ENCODE results near the gene TBC1D19. TPM values are rescaled to one million over a fixed set of nuclear protein-coding genes. Genes with fewer than 3 reads are reported as not detected.

Gene TBC1D19
- total RNA-seq, 1 experiment from 2014 or later, result 12.8 TPM

GRCh38 chr4:26613237-26613636, 29.4 kb downstream of the TBC1D19 start:
- CTCF ChIA-PET, result no interaction called here
- POLR2A ChIA-PET (ENCODE audit: unreplicated experiment), result no interaction called here
- H3K27me3 ChIP-seq (ENCODE audit: insufficient read depth, low read depth), result no peaks in the 10 kb centered on the region
- no peaks in the 10 kb centered on the region; the same call in 1 of the 2 replicates for H3K9me2 ChIP-seq (ENCODE audit: insufficient read depth)
- no peak overlapping the region for H2AFZ ChIP-seq
- H3K4me1 ChIP-seq (replicated peaks; ENCODE audit: insufficient read depth), result no peaks in the 10 kb centered on the region
- H3K4me3 ChIP-seq, result no peak overlapping the region
- H3K27ac ChIP-seq, result no peak overlapping the region
- H3K4me2 ChIP-seq, result no peak overlapping the region
- no peaks in the 10 kb centered on the region for H3K36me3 ChIP-seq (ENCODE audit: low read depth)
- intact Hi-C loops (cut with micrococcal nuclease; ENCODE audit: unreplicated experiment), result no loop called here
- H3K9me3 ChIP-seq (ENCODE audit: insufficient read depth, low read depth), result no peaks in the 10 kb centered on the region
- no peaks in the 10 kb centered on the region for H4K20me1 ChIP-seq (ENCODE audit: insufficient read depth)
- TF ChIP-seq EZH2 (IDR thresholded peaks at IDR 0.05; ENCODE audit: low read depth), result no peak
- TF ChIP-seq, protein P1, sequence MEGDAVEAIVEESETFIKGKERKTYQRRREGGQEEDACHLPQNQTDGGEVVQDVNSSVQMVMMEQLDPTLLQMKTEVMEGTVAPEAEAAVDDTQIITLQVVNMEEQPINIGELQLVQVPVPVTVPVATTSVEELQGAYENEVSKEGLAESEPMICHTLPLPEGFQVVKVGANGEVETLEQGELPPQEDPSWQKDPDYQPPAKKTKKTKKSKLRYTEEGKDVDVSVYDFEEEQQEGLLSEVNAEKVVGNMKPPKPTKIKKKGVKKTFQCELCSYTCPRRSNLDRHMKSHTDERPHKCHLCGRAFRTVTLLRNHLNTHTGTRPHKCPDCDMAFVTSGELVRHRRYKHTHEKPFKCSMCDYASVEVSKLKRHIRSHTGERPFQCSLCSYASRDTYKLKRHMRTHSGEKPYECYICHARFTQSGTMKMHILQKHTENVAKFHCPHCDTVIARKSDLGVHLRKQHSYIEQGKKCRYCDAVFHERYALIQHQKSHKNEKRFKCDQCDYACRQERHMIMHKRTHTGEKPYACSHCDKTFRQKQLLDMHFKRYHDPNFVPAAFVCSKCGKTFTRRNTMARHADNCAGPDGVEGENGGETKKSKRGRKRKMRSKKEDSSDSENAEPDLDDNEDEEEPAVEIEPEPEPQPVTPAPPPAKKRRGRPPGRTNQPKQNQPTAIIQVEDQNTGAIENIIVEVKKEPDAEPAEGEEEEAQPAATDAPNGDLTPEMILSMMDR (conservative IDR thresholded peaks at IDR 0.05), result no peak
- BruUV-seq (replicated peaks), result no TSS peak
- no peaks in the 10 kb centered on the region for H3K79me2 ChIP-seq (ENCODE audit: low read depth)
- H3F3A ChIP-seq (ENCODE audit: insufficient read depth, low read depth), result no peaks in the 10 kb centered on the region
- DNase-seq, result no peak

- POLR2A ChIA-PET (ENCODE audit: unreplicated experiment), result no interaction called here
Observed at GRCh38 chr4:26613735-26614134, 29.9 kb downstream of the TBC1D19 start.

GRCh38 chr4:26619784-26620183, 35.9 kb downstream of the TBC1D19 start:
- Histone ChIP-seq H3K36me3 (ENCODE audit: low read depth) (no peaks in the 10 kb centered on the region), H3K4me2 (no peak overlapping the region), H3K9me2 (ENCODE audit: insufficient read depth) (no peaks in the 10 kb centered on the region), H3K79me2 (ENCODE audit: low read depth) (no peaks in the 10 kb centered on the region), H3F3A (ENCODE audit: insufficient read depth, low read depth) (no peaks in the 10 kb centered on the region), H3K4me3 (no peak overlapping the region), H3K4me1 (replicated peaks; ENCODE audit: insufficient read depth) (no peaks in the 10 kb centered on the region), H4K20me1 (ENCODE audit: insufficient read depth) (no peaks in the 10 kb centered on the region), H3K9me3 (ENCODE audit: insufficient read depth, low read depth) (no peaks in the 10 kb centered on the region), H3K27ac (no peak overlapping the region), H3K27me3 (ENCODE audit: insufficient read depth, low read depth) (no peaks in the 10 kb centered on the region), H2AFZ (no peak overlapping the region)
- ChIA-PET CTCF (no interaction called here), POLR2A (ENCODE audit: unreplicated experiment) (no interaction called here)
- DNase-seq, result no peak
- BruUV-seq (replicated peaks), result no TSS peak
- intact Hi-C loops (cut with micrococcal nuclease; ENCODE audit: unreplicated experiment), result no loop called here
- TF ChIP-seq, protein P1 (conservative IDR thresholded peaks at IDR 0.05), result no peak
- TF ChIP-seq EZH2 (IDR thresholded peaks at IDR 0.05; ENCODE audit: low read depth), result no peak

More at GRCh38 chr4:26613735-26614134, 29.9 kb downstream of the TBC1D19 start:
- no peaks in the 10 kb centered on the region; the same call in 1 of the 2 replicates for H3K9me2 ChIP-seq (ENCODE audit: insufficient read depth)
- H3K4me3 ChIP-seq, result no peak overlapping the region
- intact Hi-C loops (cut with micrococcal nuclease; ENCODE audit: unreplicated experiment), result no loop called here
- no peak for TF ChIP-seq EZH2 (IDR thresholded peaks at IDR 0.05; ENCODE audit: low read depth)
- TF ChIP-seq, protein P1 (conservative IDR thresholded peaks at IDR 0.05), result no peak
- no peaks in the 10 kb centered on the region for H3K4me1 ChIP-seq (replicated peaks; ENCODE audit: insufficient read depth)
- no peak overlapping the region for H3K4me2 ChIP-seq
- H3K79me2 ChIP-seq (ENCODE audit: low read depth), result no peaks in the 10 kb centered on the region
- H3K27me3 ChIP-seq (ENCODE audit: insufficient read depth, low read depth), result no peaks in the 10 kb centered on the region
- H3K27ac ChIP-seq, result no peak overlapping the region
- H3K9me3 ChIP-seq (ENCODE audit: insufficient read depth, low read depth), result no peaks in the 10 kb centered on the region
- DNase-seq, result no peak
- H4K20me1 ChIP-seq (ENCODE audit: insufficient read depth), result no peaks in the 10 kb centered on the region
- H3F3A ChIP-seq (ENCODE audit: insufficient read depth, low read depth), result no peaks in the 10 kb centered on the region
- no peak overlapping the region for H2AFZ ChIP-seq
- no TSS peak for BruUV-seq (replicated peaks)
- CTCF ChIA-PET, result no interaction called here
- no peaks in the 10 kb centered on the region for H3K36me3 ChIP-seq (ENCODE audit: low read depth)
